H7 (cell line): Measurements from ENCODE around the gene DPYSL4. TPM values are rescaled to one million over a fixed set of nuclear protein-coding genes. Genes with fewer than 3 reads are reported as not detected.
A peak's percentile ranks its signal among the peaks of the same experiment; 100 is the strongest.

Experiments used
- DNase-seq: peaks from one replicate; pipeline ENCODE4 v3.0.0; 2012
- H3K27me3 ChIP-seq: 2 replicates; pipeline ENCODE4 v1.6.0; 2011; ENCODE audit warnings: mild to moderate bottlenecking, low read length; ENCODE audit not compliant: control insufficient read depth, insufficient read depth
- H3K36me3 ChIP-seq: replicated peaks from 2 replicates; pipeline ENCODE4 v1.5.1; 2011; ENCODE audit warnings: low read length; ENCODE audit not compliant: control insufficient read depth, insufficient read depth
- H3K4me3 ChIP-seq: 2 replicates; pipeline ENCODE4 v1.5.1; 2011; ENCODE audit warnings: low read depth, mild to moderate bottlenecking, control low read depth, low read length, moderate library complexity; ENCODE audit not compliant: insufficient read depth
- total RNA-seq: library from RNA; depleted of rRNA; stranded (reverse); fragments of >200 nt; shearing (Covaris generic); gene quantifications from 2 replicates; pipeline ENCODE4 v1.2.3, GENCODE V29; 2014

The DPYSL4 gene
- total RNA-seq, 1 experiment from 2014 or later: 9.1 TPM

GRCh38 chr10:132223611-132224342 lies 37.0 kb downstream of the DPYSL4 start:
- no peaks in the 10 kb centered on the region for H3K36me3 ChIP-seq
- no peak for DNase-seq
- H3K27me3 ChIP-seq: no peaks in the 10 kb centered on the region
- no peak overlapping the region for H3K4me3 ChIP-seq

DNA sequence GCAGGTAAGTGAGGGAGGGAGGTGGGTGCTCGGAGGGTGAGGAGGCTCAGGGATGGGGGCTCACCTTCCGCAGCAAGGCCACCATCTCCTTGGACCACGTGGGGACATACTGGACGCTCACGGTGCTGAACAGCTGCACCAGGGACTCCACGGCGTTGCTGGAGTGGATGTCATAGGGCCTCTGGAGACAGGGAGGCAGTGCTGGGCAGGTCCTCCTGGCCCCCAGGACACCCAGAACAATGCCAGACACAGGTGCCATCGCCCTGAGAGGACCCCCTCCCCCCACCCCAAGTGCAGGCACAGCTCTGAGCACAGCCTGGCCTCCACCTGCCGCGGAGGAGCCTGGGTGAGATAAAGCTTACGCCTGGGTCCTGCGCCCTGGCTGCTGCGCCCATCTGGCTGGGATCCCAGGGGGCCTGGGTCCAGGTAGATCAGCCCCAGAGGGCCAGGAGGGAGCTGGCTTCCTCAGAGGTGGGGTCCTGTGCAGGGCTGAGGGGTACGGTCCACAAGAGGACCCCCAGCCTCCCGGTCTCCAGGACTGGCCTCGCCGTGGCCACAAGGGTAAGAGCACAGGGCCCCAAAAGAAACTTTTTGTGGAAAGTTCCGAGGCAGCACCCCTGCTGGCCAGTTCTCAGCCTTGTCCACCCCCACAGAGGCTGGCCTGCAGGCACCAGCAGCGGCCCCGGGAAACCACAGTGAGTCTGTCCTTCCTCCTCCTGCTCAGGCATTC lies 37.8 kb downstream of the DPYSL4 start:
- H3K36me3 ChIP-seq: no peaks in the 10 kb centered on the region
- H3K27me3 ChIP-seq: no peaks in the 10 kb centered on the region
- no peak overlapping the region for H3K4me3 ChIP-seq
- no peak for DNase-seq

GRCh38 chr10:132225073-132225848 lies 38.5 kb downstream of the DPYSL4 start:
- Histone ChIP-seq H3K36me3 (no peaks in the 10 kb centered on the region), H3K4me3 (no peak overlapping the region), H3K27me3 (no peaks in the 10 kb centered on the region)
- no peak for DNase-seq

DNA sequence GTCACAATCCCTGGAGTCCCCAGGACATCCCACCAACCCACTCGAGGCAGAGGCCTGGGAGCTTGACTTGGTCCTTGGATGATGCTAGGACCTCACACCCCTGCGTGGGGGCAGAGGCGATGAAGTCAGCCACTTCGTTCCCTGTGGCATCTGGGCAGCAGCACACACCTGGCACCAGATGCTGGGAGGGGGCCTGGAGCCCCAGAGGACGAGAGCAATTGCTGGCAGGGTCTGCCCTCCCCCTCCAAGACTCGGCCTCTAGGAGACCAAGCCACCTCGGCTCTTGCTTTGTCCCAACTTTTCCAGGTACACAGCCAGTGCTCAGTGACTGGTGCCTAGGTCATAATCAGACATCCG lies 39.1 kb downstream of the DPYSL4 start:
- Histone ChIP-seq H3K4me3 (no peak overlapping the region), H3K36me3 (no peaks in the 10 kb centered on the region), H3K27me3 (no peaks in the 10 kb centered on the region)
- DNase-seq: no peak

- no peaks in the 10 kb centered on the region for H3K36me3 ChIP-seq
- H3K27me3 ChIP-seq: no peaks in the 10 kb centered on the region
- H3K4me3 ChIP-seq: no peak overlapping the region
- no peak for DNase-seq
Measured at GRCh38 chr10:132226586-132227405, 40.0 kb downstream of the DPYSL4 start.

- Histone ChIP-seq H3K27me3 (no peaks in the 10 kb centered on the region), H3K36me3 (no peaks in the 10 kb centered on the region), H3K4me3 (no peak overlapping the region)
- no peak for DNase-seq
Measured at GRCh38 chr10:132227851-132228390, 41.2 kb downstream of the DPYSL4 start.

DNA sequence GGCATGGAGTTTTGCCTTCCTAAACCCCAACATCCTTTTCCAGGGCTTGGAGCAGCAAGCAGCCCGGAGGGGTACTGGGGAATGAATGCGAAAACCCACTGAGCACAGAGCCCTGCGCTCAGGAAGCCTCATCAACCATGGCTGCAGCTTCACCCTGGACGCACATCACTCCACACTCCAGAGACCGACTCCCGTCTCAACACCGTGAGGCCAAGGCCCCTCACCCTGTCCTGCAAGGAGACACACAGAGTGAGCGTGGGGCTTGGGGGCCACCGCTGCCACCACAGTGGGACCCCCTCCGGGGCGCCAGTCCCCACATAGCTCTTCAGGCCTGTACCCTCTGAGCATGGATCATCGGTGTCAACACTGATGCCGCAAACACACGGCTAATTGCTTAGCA lies 41.9 kb downstream of the DPYSL4 start:
- no peak for DNase-seq
- Histone ChIP-seq H3K36me3 (no peaks in the 10 kb centered on the region), H3K4me3 (no peak overlapping the region), H3K27me3 (no peaks in the 10 kb centered on the region)

DNA sequence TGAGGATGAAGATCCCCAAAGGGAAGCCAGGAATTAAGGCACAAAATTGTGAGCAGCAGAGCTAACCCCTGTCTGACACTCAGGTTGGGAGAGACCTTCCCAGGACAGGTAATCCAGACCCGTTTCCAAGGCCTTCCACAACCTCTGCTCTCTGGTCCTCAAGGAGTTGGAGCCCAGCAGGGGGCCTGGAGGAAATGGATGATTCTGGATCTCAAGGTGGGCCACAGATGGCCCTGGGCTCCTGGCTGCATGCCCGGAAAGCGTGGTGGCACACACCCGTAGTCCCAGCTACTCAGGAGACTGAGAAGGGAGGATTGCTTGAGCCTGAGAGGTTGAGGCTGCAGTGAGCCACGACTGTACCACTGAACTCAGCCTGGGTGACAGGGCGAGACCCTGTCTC lies 42.3 kb downstream of the DPYSL4 start:
- DNase-seq: no peak
- Histone ChIP-seq H3K4me3 (no peak overlapping the region), H3K36me3 (no peaks in the 10 kb centered on the region), H3K27me3 (no peaks in the 10 kb centered on the region)

- DNase-seq: peak; percentile 78
Measured at GRCh38 chr10:132229834-132230556, 43.2 kb downstream of the DPYSL4 start.

GRCh38 chr10:132230557-132231210 lies 43.9 kb downstream of the DPYSL4 start:
- no peak for DNase-seq
- Histone ChIP-seq H3K36me3 (no peaks in the 10 kb centered on the region; the same call in 1 of the 2 replicates), H3K4me3 (no peak overlapping the region), H3K27me3 (no peaks in the 10 kb centered on the region)

More at GRCh38 chr10:132229834-132230556, 43.2 kb downstream of the DPYSL4 start:
- H3K36me3 ChIP-seq: no peaks in the 10 kb centered on the region; the same call in 1 of the 2 replicates
- no peak overlapping the region for H3K4me3 ChIP-seq
- no peaks in the 10 kb centered on the region for H3K27me3 ChIP-seq

GRCh38 chr10:132231656-132232022 lies 44.9 kb downstream of the DPYSL4 start:
- DNase-seq: no peak
- H3K4me3 ChIP-seq: no peak overlapping the region
- H3K27me3 ChIP-seq: no peaks in the 10 kb centered on the region
- no peaks in the 10 kb centered on the region; the same call in 1 of the 2 replicates for H3K36me3 ChIP-seq

DNA sequence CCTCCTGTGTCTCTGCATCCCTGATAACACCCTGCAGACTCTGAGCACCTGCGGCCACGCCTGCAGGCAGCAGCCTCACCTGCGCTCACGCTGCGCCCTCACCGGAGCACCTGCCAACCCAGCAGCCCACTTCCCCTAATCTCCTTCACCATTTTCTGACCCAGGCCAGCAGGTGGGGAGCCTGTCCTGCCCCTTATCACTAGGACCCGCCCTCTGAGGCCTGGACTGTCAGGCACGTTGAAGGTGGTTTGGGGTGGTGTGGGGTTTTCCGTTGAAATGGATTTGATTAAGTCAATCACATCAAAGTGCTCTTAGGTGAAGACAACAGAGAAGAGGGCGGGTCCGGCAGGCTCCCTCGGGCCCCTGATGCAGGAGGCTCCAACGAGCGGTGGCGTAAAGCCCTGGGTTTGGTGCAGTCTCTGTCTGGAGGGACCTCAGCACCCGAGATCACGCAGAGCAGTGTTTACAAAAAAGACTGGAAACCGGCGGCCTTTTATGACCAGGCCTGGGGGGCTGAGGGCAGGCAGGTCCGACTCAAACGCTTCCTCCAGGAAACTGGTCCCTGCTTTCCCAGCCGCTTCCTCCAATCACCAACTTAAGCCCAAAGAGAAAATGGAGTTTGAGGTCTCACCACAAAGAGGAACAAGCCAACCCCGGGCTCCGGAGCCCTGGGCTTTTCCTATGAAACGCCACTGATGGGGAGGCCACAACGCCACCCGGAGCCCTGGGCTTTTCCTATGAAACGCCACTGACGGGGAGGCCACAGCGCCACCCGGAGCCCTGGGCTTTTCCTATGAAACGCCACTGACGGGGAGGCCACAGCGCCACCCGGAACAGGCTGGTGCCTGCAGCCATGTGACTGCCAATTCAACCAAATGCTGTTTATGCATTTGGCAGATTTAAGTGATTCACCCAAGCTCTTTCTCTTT lies 45.5 kb downstream of the DPYSL4 start:
- Histone ChIP-seq H3K36me3 (no peaks in the 10 kb centered on the region; the same call in 1 of the 2 replicates), H3K27me3 (no peaks in the 10 kb centered on the region), H3K4me3 (no peak overlapping the region)
- DNase-seq: no peak
